GM18505 (cell line): ENCODE measurements around the gene COL25A1.
"Not testable (repeated sequence)": the region's sequence is repeated elsewhere in the genome, so short reads cannot be mapped to it uniquely, and the experiment has no call there.

Experiments
- ATAC-seq: cut with Tn5 transposase; IDR thresholded peaks from one replicate; pipeline ENCODE4 v1.9.1; 2021; ENCODE audit not compliant: unreplicated experiment
- POLR2A ChIP-seq: IDR thresholded peaks from 4 replicates; pipeline ENCODE4 v1.6.1; 2011; ENCODE audit warnings: borderline replicate concordance; ENCODE audit not compliant: insufficient read depth, insufficient read length; ENCODE audit errors: extremely low read depth

The COL25A1 gene

GRCh38 chr4:108947526-108947925, 354.9 kb downstream of the COL25A1 start:
- no peak for ATAC-seq
- no peak for TF ChIP-seq POLR2A

GRCh38 chr4:108946237-108946636, 356.2 kb downstream of the COL25A1 start:
- TF ChIP-seq POLR2A = no peak
- no peak for ATAC-seq

- TF ChIP-seq POLR2A = no peak
- ATAC-seq = no peak
Observed at GRCh38 chr4:108943976-108944591, 358.4 kb downstream of the COL25A1 start.

DNA sequence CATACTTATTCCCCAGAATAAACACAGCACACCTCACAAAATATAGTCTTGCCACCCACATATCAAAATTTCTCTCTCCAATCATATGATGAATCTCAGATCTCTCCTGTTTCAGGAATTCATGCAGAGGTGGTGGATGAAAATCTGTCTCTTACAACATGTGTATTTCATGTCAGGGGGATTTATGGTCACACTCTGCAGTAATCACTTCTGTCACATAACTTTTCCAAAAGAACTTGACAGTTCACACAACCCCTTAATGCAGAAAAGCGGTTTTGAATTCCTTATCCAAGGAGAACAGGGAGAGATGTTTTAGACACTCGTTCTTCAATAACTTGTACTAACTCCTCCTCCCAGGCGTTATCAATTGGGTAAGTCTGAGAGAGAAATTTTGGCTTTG, 359.1 kb downstream of the COL25A1 start:
- no peak for ATAC-seq
- no peak for TF ChIP-seq POLR2A

- no peak for TF ChIP-seq POLR2A
- ATAC-seq = no peak
Observed at GRCh38 chr4:108941904-108942430, 360.5 kb downstream of the COL25A1 start.

DNA sequence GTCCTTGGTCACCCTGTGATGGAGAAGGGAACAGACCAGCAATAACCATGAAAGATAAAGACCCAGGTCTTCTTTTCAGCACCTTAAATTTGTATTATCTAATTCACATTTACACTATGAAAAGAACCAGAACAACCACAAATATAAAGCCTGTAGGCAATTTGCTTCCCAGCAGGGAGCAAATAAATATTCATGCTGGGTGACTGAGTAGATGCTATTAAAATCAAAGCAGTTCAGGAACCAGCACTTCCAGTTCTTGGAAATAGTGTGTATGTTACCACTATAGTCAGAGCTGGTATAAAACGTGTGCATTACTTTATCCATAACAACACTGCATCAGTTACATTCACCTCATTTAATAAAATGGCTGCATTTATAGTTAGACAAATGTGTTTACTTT, 361.8 kb downstream of the COL25A1 start:
- no peak for ATAC-seq
- TF ChIP-seq POLR2A = no peak

- no peak for TF ChIP-seq POLR2A
- no peak for ATAC-seq
Observed at GRCh38 chr4:108940149-108940548, 362.3 kb downstream of the COL25A1 start.

- no peak for ATAC-seq
- TF ChIP-seq POLR2A = no peak
Observed at GRCh38 chr4:108937066-108937465, 365.4 kb downstream of the COL25A1 start.

DNA sequence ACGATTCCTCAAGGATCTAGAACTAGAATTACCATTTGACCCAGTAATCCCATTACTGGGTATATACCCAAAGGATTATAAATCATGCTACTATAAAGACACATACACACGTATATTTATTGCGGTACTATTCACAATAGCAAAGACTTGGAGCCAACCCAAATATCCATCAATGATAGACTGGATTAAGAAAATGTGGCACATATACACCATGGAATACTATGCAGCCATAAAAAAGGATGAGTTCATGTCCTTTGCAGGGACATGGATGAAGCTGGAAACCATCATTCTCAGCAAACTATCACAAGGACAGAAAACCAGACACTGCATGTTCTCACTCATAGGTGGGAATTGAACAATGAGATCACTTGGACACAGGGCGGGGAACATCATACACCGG, 368.5 kb downstream of the COL25A1 start:
- not testable (repeated sequence) for ATAC-seq

DNA sequence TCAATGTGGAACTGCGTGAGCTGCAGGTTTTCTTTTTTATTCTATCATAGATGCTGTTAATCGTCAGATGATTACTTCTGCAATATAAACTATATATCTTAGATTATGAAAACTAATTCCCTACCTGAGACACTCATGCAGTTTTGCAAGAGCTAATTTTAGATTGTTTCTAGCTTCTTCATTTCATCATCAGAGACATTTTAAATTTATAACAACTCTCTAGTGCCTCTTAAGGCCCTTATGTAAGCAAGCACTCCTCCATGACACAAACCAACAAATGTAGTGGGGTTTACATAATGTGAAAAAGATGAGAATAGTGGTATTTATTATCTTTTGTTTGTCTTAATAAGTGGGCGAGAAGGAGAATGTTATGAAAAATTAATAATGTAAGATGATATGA, 369.4 kb downstream of the COL25A1 start:
- no peak for ATAC-seq
- TF ChIP-seq POLR2A = no peak

GRCh38 chr4:108931926-108932325, 370.5 kb downstream of the COL25A1 start:
- no peak for ATAC-seq
- TF ChIP-seq POLR2A = no peak

GRCh38 chr4:108930186-108930585, 372.3 kb downstream of the COL25A1 start:
- no peak for TF ChIP-seq POLR2A
- ATAC-seq = no peak

GRCh38 chr4:108926781-108927180, 375.7 kb downstream of the COL25A1 start:
- no peak for TF ChIP-seq POLR2A
- no peak for ATAC-seq

DNA sequence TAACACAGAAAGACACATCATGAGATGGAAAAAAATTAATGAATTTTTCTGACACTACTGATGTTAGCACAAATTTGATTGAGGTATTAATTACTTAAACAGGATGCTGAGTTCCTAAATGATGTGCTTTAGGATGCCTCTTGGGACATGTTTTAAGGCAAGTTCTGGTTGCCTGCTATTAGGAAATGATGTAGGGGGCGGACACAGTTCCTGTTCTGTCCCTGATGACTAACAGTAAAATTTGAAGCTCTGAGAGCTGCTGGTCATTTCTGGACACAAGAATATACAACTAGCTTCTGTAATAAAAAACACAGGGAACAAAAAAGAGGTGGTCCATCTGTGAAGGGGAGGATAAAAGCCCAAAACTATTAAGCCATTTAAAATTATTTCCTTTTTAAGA, 376.4 kb downstream of the COL25A1 start:
- ATAC-seq = no peak
- TF ChIP-seq POLR2A = no peak

DNA sequence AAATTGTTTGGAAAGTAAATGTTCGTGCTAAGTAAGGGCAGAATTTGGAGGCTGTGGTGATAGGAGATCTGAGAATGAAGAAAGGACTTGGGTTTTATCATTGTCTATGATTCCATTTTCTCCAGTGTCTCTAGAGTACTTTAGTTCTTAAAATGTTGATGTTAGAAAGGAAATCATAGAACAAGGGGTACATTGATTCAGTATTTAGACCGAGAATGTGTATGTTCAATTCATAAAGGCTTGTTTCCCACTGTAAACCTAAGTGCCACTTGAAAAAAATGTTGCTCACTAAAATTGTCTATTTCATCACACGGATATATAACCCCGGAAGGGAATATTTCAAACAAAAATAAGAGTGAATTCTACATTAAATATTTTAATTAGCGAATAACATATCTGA, 380.3 kb downstream of the COL25A1 start:
- no peak for ATAC-seq
- TF ChIP-seq POLR2A = no peak
